ENCODE measurements around the gene ITPR1.

ITPR1 gene

DNA sequence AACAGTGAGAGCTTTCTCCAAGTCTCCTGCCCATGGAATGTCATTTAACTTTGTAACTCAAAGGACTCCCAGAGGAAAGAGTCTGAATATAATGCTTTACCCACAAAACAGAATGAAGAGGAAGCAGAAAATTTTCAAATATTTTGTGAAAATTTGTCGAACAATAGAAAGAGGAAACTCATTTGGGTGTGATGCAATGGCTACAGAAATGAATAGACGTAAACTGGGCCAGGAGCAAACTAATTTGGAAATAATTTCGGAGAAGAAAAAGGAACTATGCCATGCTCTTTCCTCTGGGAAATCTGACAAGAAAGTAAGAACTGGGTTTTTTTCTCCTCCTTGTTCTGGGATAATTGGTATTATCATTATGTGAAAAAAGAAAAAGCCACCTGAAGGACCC is 14.9 kb upstream of the ITPR1 start:
- H3K4me3 ChIP-seq (replicated peaks; ENCODE audit: low read depth, low read length) = no peak overlapping the region
- TF ChIP-seq, protein P1, sequence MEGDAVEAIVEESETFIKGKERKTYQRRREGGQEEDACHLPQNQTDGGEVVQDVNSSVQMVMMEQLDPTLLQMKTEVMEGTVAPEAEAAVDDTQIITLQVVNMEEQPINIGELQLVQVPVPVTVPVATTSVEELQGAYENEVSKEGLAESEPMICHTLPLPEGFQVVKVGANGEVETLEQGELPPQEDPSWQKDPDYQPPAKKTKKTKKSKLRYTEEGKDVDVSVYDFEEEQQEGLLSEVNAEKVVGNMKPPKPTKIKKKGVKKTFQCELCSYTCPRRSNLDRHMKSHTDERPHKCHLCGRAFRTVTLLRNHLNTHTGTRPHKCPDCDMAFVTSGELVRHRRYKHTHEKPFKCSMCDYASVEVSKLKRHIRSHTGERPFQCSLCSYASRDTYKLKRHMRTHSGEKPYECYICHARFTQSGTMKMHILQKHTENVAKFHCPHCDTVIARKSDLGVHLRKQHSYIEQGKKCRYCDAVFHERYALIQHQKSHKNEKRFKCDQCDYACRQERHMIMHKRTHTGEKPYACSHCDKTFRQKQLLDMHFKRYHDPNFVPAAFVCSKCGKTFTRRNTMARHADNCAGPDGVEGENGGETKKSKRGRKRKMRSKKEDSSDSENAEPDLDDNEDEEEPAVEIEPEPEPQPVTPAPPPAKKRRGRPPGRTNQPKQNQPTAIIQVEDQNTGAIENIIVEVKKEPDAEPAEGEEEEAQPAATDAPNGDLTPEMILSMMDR (IDR thresholded peaks at IDR 0.05; ENCODE audit: low read depth, low read length, missing control alignments) = no peak
- no peak for DNase-seq (ENCODE audit: extremely low read depth, low read depth)

- peak overlapping the region; percentile 78 for H3K4me3 ChIP-seq (replicated peaks; ENCODE audit: low read depth, low read length)
- DNase-seq (ENCODE audit: extremely low read depth, low read depth) = no peak
- TF ChIP-seq, protein P1 (IDR thresholded peaks at IDR 0.05; ENCODE audit: low read depth, low read length, missing control alignments) = no peak
These were observed 1.3 kb upstream of the ITPR1 start for GRCh38 chr3:4491855-4492207.

GRCh38 chr3:4492208-4493013 is 737 bp upstream of the ITPR1 start:
- peak; percentile 25 for DNase-seq (ENCODE audit: extremely low read depth, low read depth)
- peak overlapping the region; percentile 78 for H3K4me3 ChIP-seq (replicated peaks; ENCODE audit: low read depth, low read length)
- TF ChIP-seq, protein P1 (IDR thresholded peaks at IDR 0.05; ENCODE audit: low read depth, low read length, missing control alignments) = no peak

DNA sequence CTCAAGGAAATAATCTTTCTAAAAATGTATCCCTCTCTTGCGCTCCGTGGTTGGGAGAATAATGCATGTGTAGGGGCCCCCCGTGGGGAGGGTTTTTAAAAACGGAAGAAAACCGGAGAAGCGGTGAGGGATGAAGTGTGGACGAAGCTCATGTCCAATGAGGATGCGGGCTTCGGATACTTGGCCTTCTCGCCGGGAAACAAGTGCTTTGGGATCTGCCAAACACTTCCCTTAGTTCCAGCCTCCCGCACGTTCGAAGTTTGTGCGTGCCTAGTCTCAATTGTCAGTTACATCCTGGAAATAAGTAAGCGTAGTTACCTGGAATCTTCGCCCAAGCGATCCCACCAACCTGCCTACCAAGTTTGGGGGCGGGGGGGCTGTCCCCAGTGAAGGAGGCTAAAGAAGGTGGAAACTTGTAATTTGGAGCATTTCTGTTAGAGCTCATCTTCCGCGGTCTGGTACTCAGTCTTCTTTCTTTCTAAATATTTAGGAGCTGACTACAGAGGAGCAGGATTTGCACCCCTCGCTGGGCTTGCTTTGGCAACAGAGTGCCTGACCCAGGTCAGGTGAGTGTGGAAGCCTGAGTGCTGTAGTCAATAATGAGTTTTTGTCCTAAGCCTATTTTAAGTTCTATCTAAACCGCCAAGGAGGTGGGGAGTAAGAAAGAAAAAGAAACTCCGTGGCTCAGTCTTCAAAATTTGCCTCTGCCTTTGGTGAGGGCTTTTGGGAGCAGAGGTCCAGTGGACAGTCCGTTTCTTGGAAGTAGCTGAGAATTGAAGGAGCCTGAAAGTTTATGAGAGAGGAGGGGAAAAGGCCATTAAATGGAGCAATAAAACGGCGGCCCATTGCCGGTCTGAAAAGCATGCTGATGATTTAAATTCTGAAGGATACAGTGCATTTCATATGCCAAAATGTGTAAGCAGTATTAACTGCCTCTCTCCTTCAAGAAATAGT is 1.1 kb downstream of the ITPR1 start:
- TF ChIP-seq, protein P1 (IDR thresholded peaks at IDR 0.05; ENCODE audit: low read depth, low read length, missing control alignments) = no peak
- DNase-seq (ENCODE audit: extremely low read depth, low read depth) = no peak
- H3K4me3 ChIP-seq (replicated peaks; ENCODE audit: low read depth, low read length) = peak overlapping the region; percentile 78

- peak overlapping the region; percentile 78 for H3K4me3 ChIP-seq (replicated peaks; ENCODE audit: low read depth, low read length)
- no peak for DNase-seq (ENCODE audit: extremely low read depth, low read depth)
- TF ChIP-seq, protein P1 (IDR thresholded peaks at IDR 0.05; ENCODE audit: low read depth, low read length, missing control alignments) = no peak
These were observed 1.7 kb downstream of the ITPR1 start for GRCh38 chr3:4494895-4495264.

DNA sequence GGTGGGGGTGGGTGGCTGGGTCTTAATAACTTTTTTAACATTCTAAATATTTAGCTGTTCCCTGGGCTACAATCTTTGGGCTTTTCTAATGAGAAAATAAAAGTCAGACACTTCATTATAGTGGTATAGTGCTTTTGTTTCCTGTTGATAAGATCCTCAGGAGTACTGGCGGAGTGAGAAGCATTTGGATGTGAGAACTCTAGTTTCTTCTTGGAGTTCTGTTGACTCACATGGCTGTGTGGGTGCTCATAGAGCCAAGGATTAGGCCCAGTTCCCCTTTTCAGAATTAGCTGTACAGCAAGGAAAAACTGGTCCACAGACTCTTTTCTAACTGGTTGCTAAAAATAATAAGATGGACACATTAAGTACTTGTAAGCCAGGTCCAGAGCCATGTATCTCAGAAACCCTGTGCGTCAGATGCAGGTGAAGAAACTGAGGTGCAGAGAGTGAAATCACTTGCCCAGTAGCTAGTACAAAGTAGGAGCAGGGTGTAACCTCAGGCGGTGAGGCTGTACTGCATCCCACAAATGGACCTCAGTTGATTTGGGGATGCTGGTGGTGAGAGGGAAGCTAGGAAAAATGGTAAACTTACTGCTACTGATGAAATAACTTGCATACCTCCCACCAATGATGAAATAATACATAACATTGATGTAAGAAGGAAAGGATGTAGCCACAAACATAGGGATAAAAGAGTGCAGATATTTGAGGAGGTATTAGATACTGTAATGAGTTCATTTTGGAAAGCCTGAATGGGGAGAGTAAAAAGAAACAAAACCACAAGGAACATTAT is 2.3 kb downstream of the ITPR1 start:
- no peak overlapping the region for H3K4me3 ChIP-seq (replicated peaks; ENCODE audit: low read depth, low read length)
- DNase-seq (ENCODE audit: extremely low read depth, low read depth) = no peak
- TF ChIP-seq, protein P1 (IDR thresholded peaks at IDR 0.05; ENCODE audit: low read depth, low read length, missing control alignments) = no peak

Measured in HFF-Myc (cell line).